Measurements from ENCODE around the gene RRM2.

Gene RRM2

GRCh38 chr2:10175441-10175840 is 52.9 kb downstream of the RRM2 start:
- no peak for DNase-seq

- DNase-seq, result no peak
Measured at GRCh38 chr2:10178751-10179150, 56.2 kb downstream of the RRM2 start.

GRCh38 chr2:10179422-10179821 is 56.9 kb downstream of the RRM2 start:
- DNase-seq, result no peak

GRCh38 chr2:10180229-10180628 is 57.7 kb downstream of the RRM2 start:
- no peak for DNase-seq
